A549 treated with Mapracorat at 1 μM for 4 hours (cell line): ENCODE data around the gene PPP1R9B. TPM values are rescaled to one million over a fixed set of nuclear protein-coding genes. Genes with fewer than 3 reads are reported as not detected.

Experiments
- total RNA-seq: library from RNA; stranded (reverse); fragments of 200-300 nt; extraction: Qiagen RNA extraction; gene quantifications from 5 replicates; pipeline ENCODE4 v1.2.3, GENCODE V29; 2022

Gene PPP1R9B
- 38.9 to 52.2 TPM (median 51.3 TPM) in 5 replicates for total RNA-seq

GRCh38 chr17:50150354-50151040, at the start of gene PPP1R9B:
PPP1R9B (minus strand) TSS chr17:50150677; CDS start chr17:50150513, 164 bp downstream.

GRCh38 chr17:50165867-50166517, 15.5 kb upstream of the PPP1R9B start, which contains the start of gene SGCA:
SGCA (plus strand) TSS chr17:50166005; CDS start chr17:50166041, 36 bp downstream.

GRCh38 chr17:50129728-50130558, 20.5 kb downstream of the PPP1R9B start, which contains the start of gene SAMD14:
SAMD14 (minus strand) TSS chr17:50130160; CDS start chr17:50124959, 5,201 bp downstream.

GRCh38 chr17:50094753-50095619, 55.5 kb downstream of the PPP1R9B start, which contains the start of gene PDK2:
PDK2 (plus strand) TSS chr17:50095351; CDS start chr17:50095436, 85 bp downstream.

Other genes with a start within 250 kb of the PPP1R9B start
- 2.1 to 3.3 TPM (median 2.9 TPM) in 5 replicates for gene DLX4, start 181.5 kb downstream of the PPP1R9B start, total RNA-seq
- gene DLX3, start 155.5 kb downstream of the PPP1R9B start, total RNA-seq, result 0.07 to 0.21 TPM (median 0.10 TPM) in 4 of 5 replicates, not detected in the other
- gene ITGA3, start 94.6 kb downstream of the PPP1R9B start, total RNA-seq, result 379 to 446 TPM (median 427 TPM) in 5 replicates
- 15.7 to 20.0 TPM (median 17.0 TPM) in 5 replicates for gene PDK2, start 55.3 kb downstream of the PPP1R9B start, total RNA-seq
- gene SAMD14, start 20.5 kb downstream of the PPP1R9B start, total RNA-seq, result 0.13 to 0.50 TPM (median 0.37 TPM) in 5 replicates
- gene SGCA, start 15.3 kb upstream of the PPP1R9B start, total RNA-seq, result 0.60 to 2.7 TPM (median 1.6 TPM) in 5 replicates
- 4.4 to 11.5 TPM (median 8.0 TPM) in 5 replicates for gene COL1A1, start 51.0 kb upstream of the PPP1R9B start, total RNA-seq
- gene TMEM92, start 123.8 kb upstream of the PPP1R9B start, total RNA-seq, result 16.2 to 21.1 TPM (median 18.5 TPM) in 5 replicates
- gene XYLT2, start 195.4 kb upstream of the PPP1R9B start, total RNA-seq, result 17.7 to 24.3 TPM (median 20.9 TPM) in 5 replicates
- gene MRPL27, start 222.5 kb upstream of the PPP1R9B start, total RNA-seq, result 132 to 166 TPM (median 145 TPM) in 5 replicates
- 14.5 to 16.8 TPM (median 14.9 TPM) in 5 replicates for gene EME1, start 222.6 kb upstream of the PPP1R9B start, total RNA-seq
- gene LRRC59, start 246.8 kb upstream of the PPP1R9B start, total RNA-seq, result 233 to 241 TPM (median 239 TPM) in 5 replicates